SU-DHL-6 (cell line): Measurements from ENCODE around the gene KRT5.

Experiments
- H2AFZ ChIP-seq: fragments of 200-600 bp; sonication (generic); 2 replicates; pipeline ENCODE4 v1.6.1; 2014; ENCODE audit warnings: low read depth, mild to moderate bottlenecking, moderate library complexity, mixed read lengths, antibody characterized with exemption, low read length; ENCODE audit not compliant: severe bottlenecking
- H3F3A ChIP-seq: fragments of 200-600 bp; shearing (Covaris generic); 2 replicates; pipeline ENCODE4 v1.6.0; 2016; ENCODE audit warnings: antibody characterized with exemption, mild to moderate bottlenecking; ENCODE audit not compliant: insufficient read depth
- H3K27ac ChIP-seq: fragments of 200-600 bp; sonication (generic); 2 replicates; pipeline ENCODE4 v1.5.1; 2016; ENCODE audit warnings: low read depth, mild to moderate bottlenecking, low read length, moderate library complexity, mixed read lengths
- H3K27me3 ChIP-seq: fragments of 200-600 bp; sonication (generic), shearing (Covaris generic); 2 replicates; pipeline ENCODE4 v1.6.0; 2014; ENCODE audit warnings: mild to moderate bottlenecking, low read length
- H3K36me3 ChIP-seq: fragments of 200-600 bp; sonication (generic); 2 replicates; pipeline ENCODE4 v1.6.1; 2014; ENCODE audit warnings: mild to moderate bottlenecking, low read length, mixed read lengths
- H3K4me2 ChIP-seq: fragments of 300-600, 200-600 bp; shearing (Covaris generic), sonication (generic); 2 replicates; pipeline ENCODE4 v1.6.0; 2014; ENCODE audit warnings: low read length, low read depth, mild to moderate bottlenecking; ENCODE audit not compliant: poor library complexity, severe bottlenecking
- H3K4me3 ChIP-seq: fragments of 200-600 bp; sonication (generic); 2 replicates; pipeline ENCODE4 v1.5.1; 2014; ENCODE audit warnings: antibody characterized with exemption, low read length, mild to moderate bottlenecking, mixed read lengths; ENCODE audit not compliant: insufficient read depth, poor library complexity, severe bottlenecking
- H3K79me2 ChIP-seq: fragments of 200-600 bp; sonication (generic); 2 replicates; pipeline ENCODE4 v1.6.1; 2014; ENCODE audit warnings: mild to moderate bottlenecking, low read length, moderate library complexity; ENCODE audit not compliant: insufficient read depth
- H3K9ac ChIP-seq: fragments of 200-600 bp; sonication (generic); 2 replicates; pipeline ENCODE4 v1.7.0; 2014; ENCODE audit warnings: mild to moderate bottlenecking, low read length
- H3K9me2 ChIP-seq: fragments of 200-600 bp; sonication (generic); replicated peaks from 2 replicates; pipeline ENCODE4 v1.6.1; 2014; ENCODE audit warnings: low read length; ENCODE audit not compliant: insufficient read depth
- H3K9me3 ChIP-seq: fragments of 200-600 bp; sonication (generic); 2 replicates; pipeline ENCODE4 v1.6.1; 2014; ENCODE audit warnings: low read length, mixed read lengths; ENCODE audit not compliant: insufficient read depth
- H4K20me1 ChIP-seq: fragments of 200-600 bp; sonication (generic); 2 replicates; pipeline ENCODE4 v1.6.1; 2014; ENCODE audit warnings: low read depth, mild to moderate bottlenecking, antibody characterized with exemption, low read length, moderate library complexity, mixed read lengths
- EZH2phosphoT487 ChIP-seq: fragments of 200-600 bp; sonication (generic), shearing (Covaris generic); conservative IDR thresholded peaks from 2 replicates; pipeline ENCODE4 v1.6.1; 2018; ENCODE audit warnings: mild to moderate bottlenecking, antibody characterized with exemption, low read length, moderate library complexity, mixed read lengths
- TF ChIP-seq, protein P1 (sequence below): fragments of 200-600 bp; sonication (generic); IDR thresholded peaks from one replicate; pipeline ENCODE4 v1.5.1; 2017; ENCODE audit warnings: antibody characterized with exemption, mild to moderate bottlenecking, low read length, moderate library complexity; ENCODE audit not compliant: insufficient read depth, poor library complexity, severe bottlenecking

Gene KRT5

DNA sequence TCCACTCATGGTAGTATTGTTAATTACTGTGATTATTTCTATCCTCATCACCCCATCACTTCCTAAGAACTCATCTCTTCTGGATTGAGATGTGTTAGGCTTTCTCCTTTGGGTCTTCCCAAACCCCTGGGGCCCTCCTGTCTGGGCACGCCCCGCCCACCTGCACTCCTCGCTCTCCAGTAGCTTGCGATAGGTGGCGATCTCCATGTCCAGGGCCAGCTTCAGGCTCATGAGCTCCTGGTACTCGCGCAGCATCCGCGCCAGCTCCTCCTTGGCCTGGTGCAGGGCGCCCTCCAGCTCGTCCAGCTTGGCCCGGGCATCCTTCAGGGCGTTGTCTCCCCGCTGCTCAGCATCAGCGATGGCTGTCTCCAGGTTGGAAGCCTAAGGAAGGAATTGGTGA, 25.9 kb upstream of the KRT5 start:
- TF ChIP-seq EZH2phosphoT487 = no peak
- TF ChIP-seq, protein P1, sequence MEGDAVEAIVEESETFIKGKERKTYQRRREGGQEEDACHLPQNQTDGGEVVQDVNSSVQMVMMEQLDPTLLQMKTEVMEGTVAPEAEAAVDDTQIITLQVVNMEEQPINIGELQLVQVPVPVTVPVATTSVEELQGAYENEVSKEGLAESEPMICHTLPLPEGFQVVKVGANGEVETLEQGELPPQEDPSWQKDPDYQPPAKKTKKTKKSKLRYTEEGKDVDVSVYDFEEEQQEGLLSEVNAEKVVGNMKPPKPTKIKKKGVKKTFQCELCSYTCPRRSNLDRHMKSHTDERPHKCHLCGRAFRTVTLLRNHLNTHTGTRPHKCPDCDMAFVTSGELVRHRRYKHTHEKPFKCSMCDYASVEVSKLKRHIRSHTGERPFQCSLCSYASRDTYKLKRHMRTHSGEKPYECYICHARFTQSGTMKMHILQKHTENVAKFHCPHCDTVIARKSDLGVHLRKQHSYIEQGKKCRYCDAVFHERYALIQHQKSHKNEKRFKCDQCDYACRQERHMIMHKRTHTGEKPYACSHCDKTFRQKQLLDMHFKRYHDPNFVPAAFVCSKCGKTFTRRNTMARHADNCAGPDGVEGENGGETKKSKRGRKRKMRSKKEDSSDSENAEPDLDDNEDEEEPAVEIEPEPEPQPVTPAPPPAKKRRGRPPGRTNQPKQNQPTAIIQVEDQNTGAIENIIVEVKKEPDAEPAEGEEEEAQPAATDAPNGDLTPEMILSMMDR = no peak
- Histone ChIP-seq H3F3A (no peaks in the 10 kb centered on the region), H3K4me2 (no peak overlapping the region), H2AFZ (no peak overlapping the region), H3K9me2 (no peaks in the 10 kb centered on the region), H3K9ac (no peak overlapping the region), H3K9me3 (no peaks in the 10 kb centered on the region), H4K20me1 (no peaks in the 10 kb centered on the region), H3K4me3 (no peak overlapping the region), H3K79me2 (no peaks in the 10 kb centered on the region), H3K27ac (no peak overlapping the region), H3K27me3 (no peaks in the 10 kb centered on the region), H3K36me3 (no peaks in the 10 kb centered on the region)

DNA sequence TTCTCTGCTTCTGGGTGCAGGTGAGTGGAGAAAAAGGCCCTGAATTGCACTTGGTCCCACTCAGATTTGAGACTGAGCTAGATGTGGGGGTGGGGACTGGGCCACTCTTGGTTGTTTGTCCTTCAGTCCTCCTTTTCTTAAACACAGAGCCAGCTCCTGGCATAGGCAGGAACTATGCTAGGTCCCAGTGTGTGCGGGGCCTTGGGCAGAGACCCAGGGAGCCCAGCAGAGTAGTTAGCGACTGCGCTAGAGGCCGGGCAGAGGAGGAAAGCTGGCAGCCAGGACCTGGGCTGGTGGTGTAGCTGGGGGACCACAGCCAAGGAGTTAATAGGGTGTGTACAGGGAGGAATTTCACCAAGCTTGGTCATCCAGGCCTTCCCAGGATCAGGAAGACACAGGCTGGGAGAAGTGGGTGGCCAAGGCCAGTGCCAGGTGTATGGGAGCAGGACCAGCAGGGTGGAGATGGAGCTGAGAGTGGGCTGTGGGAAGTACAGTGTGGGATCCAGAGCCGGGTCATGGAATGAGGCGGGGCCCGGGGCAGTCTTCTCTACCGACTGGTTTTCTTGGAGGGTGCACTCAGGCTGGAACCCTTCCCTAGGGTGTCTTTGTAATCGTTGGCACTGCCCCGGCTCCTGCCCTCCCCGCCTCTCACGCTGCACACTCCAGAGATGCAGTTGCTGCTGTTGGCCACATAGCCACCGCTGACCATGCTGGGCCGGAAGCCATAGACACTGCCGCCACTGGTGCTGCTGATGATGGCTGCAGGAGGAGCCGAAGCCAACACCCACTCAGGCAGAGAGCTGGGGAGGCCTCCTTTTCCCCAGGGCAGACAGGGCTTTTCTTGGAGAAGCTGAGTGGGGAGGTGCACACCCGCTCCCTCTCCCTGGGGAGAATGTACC, 24.0 kb upstream of the KRT5 start:
- TF ChIP-seq, protein P1 = no peak
- TF ChIP-seq EZH2phosphoT487 = no peak

DNA sequence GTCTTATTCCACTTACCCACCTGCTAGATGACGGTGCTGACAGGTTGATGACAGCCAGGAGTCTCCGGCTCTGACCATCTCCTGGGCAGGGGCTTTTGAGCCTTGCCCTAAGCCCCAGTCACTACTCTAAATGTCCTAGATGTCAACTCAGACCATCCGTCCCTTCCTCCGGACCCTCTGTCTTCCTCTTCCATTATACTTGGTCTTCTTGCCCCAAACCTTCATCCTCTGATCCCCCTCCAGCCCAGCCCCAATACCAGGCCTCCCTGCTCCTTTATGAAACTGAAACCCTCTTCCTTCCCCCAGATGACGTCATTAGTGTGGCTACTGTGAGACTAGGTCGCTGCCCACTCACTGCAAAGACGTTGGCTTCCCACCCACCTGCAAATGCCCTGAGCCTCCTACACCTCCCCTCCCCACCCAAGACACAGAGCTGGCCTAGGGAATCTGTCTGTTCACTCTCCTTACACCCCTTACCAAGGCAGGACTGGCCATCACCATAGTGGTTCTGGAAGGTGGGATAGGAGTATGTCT, 22.7 kb upstream of the KRT5 start:
- H3F3A ChIP-seq = no peaks in the 10 kb centered on the region
- no peaks in the 10 kb centered on the region for H3K9me2 ChIP-seq
- no peak overlapping the region for H3K9ac ChIP-seq
- H3K4me2 ChIP-seq = no peak overlapping the region
- no peaks in the 10 kb centered on the region for H3K79me2 ChIP-seq
- TF ChIP-seq, protein P1 = no peak
- no peak for TF ChIP-seq EZH2phosphoT487
- H3K27me3 ChIP-seq = no peaks in the 10 kb centered on the region
- no peak overlapping the region for H2AFZ ChIP-seq
- no peaks in the 10 kb centered on the region for H4K20me1 ChIP-seq
- H3K27ac ChIP-seq = no peak overlapping the region
- no peaks in the 10 kb centered on the region for H3K9me3 ChIP-seq
- H3K36me3 ChIP-seq = no peaks in the 10 kb centered on the region
- no peak overlapping the region for H3K4me3 ChIP-seq

More for the DNA sequence above, 24.0 kb upstream of the KRT5 start:
- Histone ChIP-seq H3K9ac (no peak overlapping the region), H3K4me2 (no peak overlapping the region), H2AFZ (no peak overlapping the region), H3K9me3 (no peaks in the 10 kb centered on the region), H3K4me3 (no peak overlapping the region), H3F3A (no peaks in the 10 kb centered on the region), H3K36me3 (no peaks in the 10 kb centered on the region), H3K27ac (no peak overlapping the region), H4K20me1 (no peaks in the 10 kb centered on the region), H3K9me2 (no peaks in the 10 kb centered on the region), H3K27me3 (no peaks in the 10 kb centered on the region), H3K79me2 (no peaks in the 10 kb centered on the region)
